Mesenchymal stem cell (in vitro differentiated cells and primary cell): Measurements from ENCODE around the gene TMED3.
"Not testable (repeated sequence)": the region's sequence is repeated elsewhere in the genome, so short reads cannot be mapped to it uniquely, and the experiment has no call there.

Experiments
- DNase-seq: peaks from one replicate; pipeline ENCODE4 v3.0.0-alpha.2; 2013
- H2AFZ ChIP-seq: one replicate; pipeline ENCODE4 v1.6.1; 2013; ENCODE audit warnings: low read depth, mild to moderate bottlenecking, control low read depth, inconsistent platforms, low read length, moderate library complexity
- H2AK5ac ChIP-seq: 2 replicates; pipeline ENCODE4 v1.6.1; 2013; ENCODE audit warnings: low read length, moderate library complexity, mild to moderate bottlenecking, inconsistent platforms; ENCODE audit not compliant: severe bottlenecking
- H2BK120ac ChIP-seq: one replicate; pipeline ENCODE4 v1.6.1; 2013; ENCODE audit warnings: low read depth, mild to moderate bottlenecking, inconsistent platforms, low read length, moderate library complexity
- H2BK12ac ChIP-seq, 2 experiments: one replicate each; pipeline ENCODE4 v1.6.1; 2013; ENCODE audit warnings: inconsistent platforms in 2 of 2, low read length in 2 of 2, mild to moderate bottlenecking in 2 of 2, moderate library complexity in 2 of 2, control low read depth in 1 of 2
- H2BK15ac ChIP-seq: one replicate; pipeline ENCODE4 v1.6.1; 2013; ENCODE audit warnings: mild to moderate bottlenecking, low read depth, inconsistent platforms; ENCODE audit not compliant: poor library complexity, severe bottlenecking
- H2BK5ac ChIP-seq: 2 replicates; pipeline ENCODE4 v1.6.1; 2013; ENCODE audit warnings: low read depth, mild to moderate bottlenecking, low read length, control low read depth, inconsistent platforms; ENCODE audit not compliant: poor library complexity, severe bottlenecking
- H3K14ac ChIP-seq, 2 experiments: one replicate each; pipeline ENCODE4 v1.6.1; 2013; ENCODE audit warnings: inconsistent platforms in 2 of 2, low read length in 2 of 2, control low read depth in 1 of 2, mild to moderate bottlenecking in 1 of 2, moderate library complexity in 1 of 2
- H3K18ac ChIP-seq, 2 experiments: one replicate each; pipeline ENCODE4 v1.6.1; 2013; ENCODE audit warnings: inconsistent platforms in 2 of 2, low read length in 2 of 2, control low read depth in 1 of 2, low read depth in 1 of 2, mild to moderate bottlenecking in 1 of 2
- H3K23ac ChIP-seq, 2 experiments: one replicate each; pipeline ENCODE4 v1.6.1; 2013; ENCODE audit warnings: inconsistent platforms in 2 of 2, low read length in 2 of 2, mild to moderate bottlenecking in 2 of 2, moderate library complexity in 2 of 2, control low read depth in 1 of 2
- H3K27ac ChIP-seq: 2 replicates; pipeline ENCODE4 v1.5.1; 2013; ENCODE audit warnings: mild to moderate bottlenecking, moderate library complexity, low read length, control low read depth, inconsistent platforms; ENCODE audit not compliant: poor library complexity, severe bottlenecking
- H3K27me3 ChIP-seq, 2 experiments: 2 replicates each; pipeline versions ENCODE4 v1.6.1 to v1.7.0; 2013; ENCODE audit warnings: low read length in 2 of 2, mild to moderate bottlenecking in 2 of 2, moderate library complexity in 2 of 2, control low read depth in 1 of 2, inconsistent platforms in 1 of 2; ENCODE audit not compliant: control insufficient read depth in 1 of 2, insufficient read depth in 1 of 2
- H3K36me3 ChIP-seq, 2 experiments: 2 replicates each; pipeline versions ENCODE4 v1.6.1 to v1.7.0; 2013; ENCODE audit warnings: low read length in 2 of 2, control low read depth in 1 of 2, inconsistent platforms in 1 of 2, low read depth in 1 of 2, mild to moderate bottlenecking in 1 of 2; ENCODE audit not compliant: insufficient read depth in 2 of 2, control insufficient read depth in 1 of 2
- H3K4ac ChIP-seq, 2 experiments: one replicate each; pipeline ENCODE4 v1.6.1; 2013; ENCODE audit warnings: inconsistent platforms in 2 of 2, low read length in 2 of 2, mild to moderate bottlenecking in 2 of 2, moderate library complexity in 2 of 2, control low read depth in 1 of 2, low read depth in 1 of 2
- H3K4me1 ChIP-seq: 2 replicates; pipeline ENCODE4 v1.6.1; 2013; ENCODE audit warnings: low read depth, low read length, control low read depth; ENCODE audit not compliant: control insufficient read depth, insufficient read depth
- H3K4me2 ChIP-seq: 2 replicates; pipeline ENCODE4 v1.6.1; 2013; ENCODE audit warnings: low read length, mild to moderate bottlenecking, inconsistent platforms; ENCODE audit not compliant: poor library complexity, severe bottlenecking
- H3K4me3 ChIP-seq, 2 experiments: 2 replicates each; pipeline versions ENCODE4 v1.5.1 to v1.7.0; 2013; ENCODE audit warnings: low read length in 2 of 2, mild to moderate bottlenecking in 2 of 2, control low read depth in 1 of 2, low read depth in 1 of 2; ENCODE audit not compliant: insufficient read depth in 1 of 2
- H3K79me1 ChIP-seq: replicated peaks from 2 replicates; pipeline ENCODE4 v1.6.1; 2013; ENCODE audit warnings: mild to moderate bottlenecking, control low read depth, low read length, inconsistent platforms; ENCODE audit not compliant: poor library complexity, severe bottlenecking
- H3K9ac ChIP-seq: 2 replicates; pipeline ENCODE4 v1.7.0; 2013; ENCODE audit warnings: mild to moderate bottlenecking, low read length, moderate library complexity
- H3K9me3 ChIP-seq: 2 replicates; pipeline ENCODE4 v1.7.0; 2013; ENCODE audit warnings: mild to moderate bottlenecking, low read length; ENCODE audit not compliant: control insufficient read depth
- H4K8ac ChIP-seq: one replicate; pipeline ENCODE4 v1.6.1; 2013; ENCODE audit warnings: inconsistent platforms, mild to moderate bottlenecking, low read length, moderate library complexity
- H4K91ac ChIP-seq: one replicate; pipeline ENCODE4 v1.6.1; 2013; ENCODE audit warnings: mild to moderate bottlenecking, low read length, inconsistent platforms
- WGBS: methylation state at CpG from one replicate; pipeline ENCODE4 v1.1.7; 2013; ENCODE audit warnings: mixed read lengths; 5-methylcytosine and 5-hydroxymethylcytosine counted together

TMED3 gene

DNA sequence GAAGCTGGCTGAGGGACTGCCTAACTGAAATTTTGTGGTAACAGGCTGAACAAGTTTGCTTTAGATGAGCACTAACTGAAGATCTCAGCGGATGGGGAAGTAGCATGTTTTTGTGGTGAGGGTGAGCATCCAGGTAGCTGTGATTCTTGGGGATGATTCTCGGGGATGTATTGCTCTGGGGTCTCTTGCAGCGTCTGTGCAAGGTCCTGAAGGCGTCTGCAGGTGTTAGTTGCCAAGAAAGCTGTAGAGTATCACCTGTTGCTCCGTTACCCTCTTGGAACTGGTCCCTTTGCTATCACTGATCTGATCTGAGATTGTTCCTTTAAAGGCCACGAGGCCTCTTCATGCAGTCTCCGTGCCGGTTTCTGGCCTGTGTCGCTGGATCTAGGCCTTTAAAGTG lies 6.0 kb downstream of the TMED3 start:
- Histone ChIP-seq H3K14ac (no peak overlapping the region), H3K36me3 (peaks cover 64 to 87% of the 10 kb centered on the region in 2 experiments)

DNA sequence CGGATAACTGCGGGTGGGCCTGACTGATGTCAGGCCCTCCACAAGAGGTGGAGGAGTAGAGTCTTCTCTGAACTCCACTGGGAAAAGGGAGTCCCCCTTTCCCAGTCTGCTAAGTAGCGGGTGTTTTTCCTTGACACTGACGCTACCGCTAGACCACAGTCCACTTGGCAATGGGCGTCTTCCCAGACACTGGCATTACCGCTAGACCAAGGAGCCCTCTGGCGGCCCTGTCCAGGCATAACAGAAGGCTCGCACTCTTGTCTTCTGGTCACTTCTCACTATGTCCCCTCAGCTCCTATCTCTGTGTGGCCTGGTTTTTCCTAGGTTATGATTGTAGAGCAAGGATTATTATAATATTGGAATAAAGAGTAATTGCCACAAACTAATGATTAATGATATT lies 9.1 kb downstream of the TMED3 start:
- whole genome bisulfite sequencing: 90% methylated on average over 7 of the region's 9 CpGs
- not testable (repeated sequence) for H2BK12ac ChIP-seq, H3K4me2 ChIP-seq, H3K9ac ChIP-seq, H3K27ac ChIP-seq, H3K4ac ChIP-seq, H4K8ac ChIP-seq, H2AK5ac ChIP-seq, H3K23ac ChIP-seq, H4K91ac ChIP-seq, H3K4me1 ChIP-seq, H2BK120ac ChIP-seq, H3K9me3 ChIP-seq, H2BK15ac ChIP-seq, H3K18ac ChIP-seq, H3K4me3 ChIP-seq, H2AFZ ChIP-seq, H3K14ac ChIP-seq, H2BK5ac ChIP-seq, DNase-seq, H3K27me3 ChIP-seq
- peaks cover 65 to 90% of the 10 kb centered on the region in 2 experiments for H3K36me3 ChIP-seq
- H3K79me1 ChIP-seq: peaks cover 51% of the 10 kb centered on the region

More for the DNA sequence above, 6.0 kb downstream of the TMED3 start:
- Histone ChIP-seq H4K91ac (no peak overlapping the region), H3K18ac (no peak overlapping the region), H2BK15ac (no peak overlapping the region), H3K9ac (no peak overlapping the region), H3K4ac (no peak overlapping the region), H2AK5ac (no peak overlapping the region), H3K27me3 (no peaks in the 10 kb centered on the region), H2AFZ (no peak overlapping the region), H2BK120ac (no peak overlapping the region), H3K4me2 (no peak overlapping the region), H2BK5ac (no peak overlapping the region), H3K27ac (no peak overlapping the region), H3K23ac (no peak overlapping the region), H3K4me1 (peaks cover 7% of the 10 kb centered on the region), H2BK12ac (no peak overlapping the region), H3K9me3 (peaks cover 3% of the 10 kb centered on the region), H4K8ac (no peak overlapping the region), H3K79me1 (peaks cover 52% of the 10 kb centered on the region), H3K4me3 (no peak overlapping the region)
- WGBS: 95% methylated on average over 9 of the region's 9 CpGs
- no peak for DNase-seq

DNA sequence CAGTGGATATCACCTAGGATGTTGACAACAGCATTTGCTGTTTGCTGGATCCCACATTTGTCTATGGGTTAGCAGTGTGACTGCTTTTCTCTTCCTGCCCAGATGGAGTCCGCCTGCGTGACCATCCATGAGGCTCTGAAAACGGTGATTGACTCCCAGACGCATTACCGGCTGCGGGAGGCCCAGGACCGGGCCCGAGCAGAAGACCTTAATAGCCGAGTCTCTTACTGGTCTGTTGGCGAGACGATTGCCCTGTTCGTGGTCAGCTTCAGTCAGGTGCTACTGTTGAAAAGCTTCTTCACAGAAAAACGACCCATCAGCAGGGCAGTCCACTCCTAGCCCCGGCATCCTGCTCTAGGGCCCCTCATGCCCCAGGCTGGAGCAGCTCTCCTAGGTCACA lies 11.0 kb downstream of the TMED3 start:
- Histone ChIP-seq H3K36me3 (peaks cover 49 to 83% of the 10 kb centered on the region in 2 experiments), H3K4me2 (no peak overlapping the region), H2BK15ac (no peak overlapping the region), H4K91ac (no peak overlapping the region), H2AFZ (no peak overlapping the region), H3K4ac (no peak overlapping the region), H3K9me3 (no peaks in the 10 kb centered on the region), H3K27me3 (no peaks in the 10 kb centered on the region), H3K4me1 (no peaks in the 10 kb centered on the region), H2BK120ac (no peak overlapping the region), H4K8ac (no peak overlapping the region), H3K9ac (no peak overlapping the region), H2BK12ac (no peak overlapping the region), H3K79me1 (peaks cover 38% of the 10 kb centered on the region), H3K14ac (no peak overlapping the region), H3K27ac (no peak overlapping the region), H3K4me3 (no peak overlapping the region), H2BK5ac (no peak overlapping the region), H2AK5ac (no peak overlapping the region), H3K23ac (no peak overlapping the region), H3K18ac (no peak overlapping the region)
- no peak for DNase-seq
- WGBS: 95% methylated on average over 14 of the region's 14 CpGs

DNA sequence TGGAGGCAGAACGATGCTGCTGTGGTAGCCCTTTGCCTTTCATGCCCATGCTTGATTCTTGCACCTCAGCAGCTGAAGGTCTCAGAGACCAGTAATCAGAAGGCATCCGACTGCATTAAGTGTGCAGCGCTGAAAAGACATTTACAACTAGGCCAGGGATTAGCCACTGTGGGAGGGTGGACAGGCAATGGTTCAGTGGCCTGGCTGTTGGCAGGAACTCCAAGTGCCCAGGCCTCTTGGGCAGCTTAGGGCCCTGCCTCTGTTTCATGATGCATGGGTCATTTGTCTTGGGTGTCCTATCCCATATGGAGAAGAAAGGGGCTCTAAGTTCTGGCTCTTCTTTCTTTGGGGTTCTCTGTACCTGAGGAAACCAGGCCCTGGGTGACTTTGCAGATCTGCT lies 11.4 kb downstream of the TMED3 start:
- no peaks in the 10 kb centered on the region for H3K9me3 ChIP-seq
- H3K14ac ChIP-seq: no peak overlapping the region
- H2BK120ac ChIP-seq: no peak overlapping the region
- no peak overlapping the region for H3K9ac ChIP-seq
- H3K36me3 ChIP-seq: peaks cover 47 to 78% of the 10 kb centered on the region in 2 experiments
- no peak overlapping the region for H3K23ac ChIP-seq
- no peak overlapping the region for H3K4ac ChIP-seq
- no peak for DNase-seq
- no peak overlapping the region for H4K8ac ChIP-seq
- H2BK15ac ChIP-seq: no peak overlapping the region
- 100% methylated on average over 3 of the region's 3 CpGs for WGBS
- no peaks in the 10 kb centered on the region for H3K27me3 ChIP-seq
- H2AFZ ChIP-seq: no peak overlapping the region
- no peak overlapping the region for H2BK12ac ChIP-seq
- H3K4me2 ChIP-seq: no peak overlapping the region
- no peak overlapping the region for H4K91ac ChIP-seq
- H3K18ac ChIP-seq: no peak overlapping the region
- H3K4me3 ChIP-seq: no peak overlapping the region
- H2BK5ac ChIP-seq: no peak overlapping the region
- H2AK5ac ChIP-seq: no peak overlapping the region
- H3K79me1 ChIP-seq: peaks cover 35% of the 10 kb centered on the region
- no peak overlapping the region for H3K27ac ChIP-seq
- no peaks in the 10 kb centered on the region for H3K4me1 ChIP-seq
